ENCODE data around the gene HSD3B1. TPM values are rescaled to one million over a fixed set of nuclear protein-coding genes. Genes with fewer than 3 reads are reported as not detected.
"Not testable (repeated sequence)": the region's sequence is repeated elsewhere in the genome, so short reads cannot be mapped to it uniquely, and the experiment has no call there.

Gene HSD3B1
- polyA plus RNA-seq, 1 donor: not detected

DNA sequence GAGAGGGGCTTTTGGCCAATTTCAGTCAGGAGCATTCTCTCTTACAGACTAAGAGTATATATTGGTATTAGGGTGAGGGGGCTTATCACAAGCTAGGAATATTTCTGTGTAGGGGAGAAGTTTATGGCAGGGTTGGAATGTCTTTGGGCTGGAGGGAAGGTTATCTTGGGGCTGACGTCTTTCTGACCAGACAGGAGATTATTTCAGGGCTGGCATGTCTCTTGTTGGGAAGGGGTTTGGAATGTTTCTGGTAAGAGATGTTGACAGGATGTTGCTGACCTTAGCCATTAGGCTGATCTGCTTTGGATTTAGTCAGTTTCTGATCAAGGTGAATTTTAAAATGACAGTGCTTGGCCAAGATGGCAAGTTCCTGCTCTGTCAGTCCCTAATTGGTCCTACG, 17.8 kb upstream of the HSD3B1 start:
- Histone ChIP-seq H3K4me3 (ENCODE audit: low read length) (no peak overlapping the region), H3K36me3 (ENCODE audit: control insufficient read depth, insufficient read depth, low read length) (no peaks in the 10 kb centered on the region), H3K27me3 (ENCODE audit: control insufficient read depth, insufficient read depth, low read length) (no peaks in the 10 kb centered on the region), H3K27ac (ENCODE audit: low read length) (no peak overlapping the region), H3K4me1 (ENCODE audit: control insufficient read depth, insufficient read depth, low read length) (peaks cover 7% of the 10 kb centered on the region), H3K9me3 (ENCODE audit: control insufficient read depth, low read depth, low read length) (no peaks in the 10 kb centered on the region)
- WGBS (ENCODE audit: insufficient coverage, low lambda C conversion rate): no CpG with 5 or more reads among the region's 2 CpGs
- DNase-seq: no peak

DNA sequence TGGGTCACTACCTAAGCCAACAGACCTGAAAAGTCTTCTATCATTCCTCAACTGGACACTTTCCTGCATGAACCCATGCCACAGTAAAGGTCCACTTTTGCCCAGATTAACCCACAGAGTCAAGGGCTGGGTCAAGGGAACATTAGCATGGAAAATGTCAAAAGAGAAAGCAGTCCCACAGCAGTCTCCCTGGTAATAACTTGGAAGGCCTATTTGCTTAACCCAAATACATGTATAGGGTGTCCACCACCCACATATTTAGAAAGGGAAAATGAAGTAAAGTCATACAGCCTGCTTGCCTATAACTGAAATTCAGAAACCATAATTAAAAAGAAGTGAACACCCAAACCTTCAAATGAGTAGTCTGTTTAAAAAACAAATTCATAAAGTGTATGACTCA, 16.1 kb upstream of the HSD3B1 start:
- Histone ChIP-seq H3K27me3 (ENCODE audit: control insufficient read depth, insufficient read depth, low read length) (no peaks in the 10 kb centered on the region), H3K9me3 (ENCODE audit: control insufficient read depth, low read depth, low read length) (no peaks in the 10 kb centered on the region), H3K4me3 (ENCODE audit: low read length) (no peak overlapping the region), H3K27ac (ENCODE audit: low read length) (no peak overlapping the region), H3K36me3 (ENCODE audit: control insufficient read depth, insufficient read depth, low read length) (no peaks in the 10 kb centered on the region), H3K4me1 (ENCODE audit: control insufficient read depth, insufficient read depth, low read length) (no peaks in the 10 kb centered on the region)
- no peak for DNase-seq

DNA sequence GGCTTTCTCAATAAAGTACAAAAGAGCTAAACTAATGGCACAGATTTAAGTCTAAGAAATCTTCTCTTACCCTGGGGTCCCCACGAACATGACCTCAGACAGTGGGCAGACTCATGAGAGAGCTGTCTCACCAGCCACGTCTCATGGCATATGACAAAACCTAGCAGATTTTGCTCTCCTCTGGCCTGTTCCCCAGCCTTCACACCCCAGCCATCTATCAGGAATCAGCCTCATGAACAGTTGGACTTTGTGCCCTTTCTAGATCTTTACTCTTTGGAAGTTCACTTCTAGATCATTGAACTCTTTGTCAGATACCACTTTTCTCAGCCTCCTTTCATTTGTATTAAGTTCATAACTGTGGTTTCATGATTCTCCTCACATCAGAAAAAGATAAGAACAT, 14.2 kb upstream of the HSD3B1 start:
- H3K27me3 ChIP-seq (ENCODE audit: control insufficient read depth, insufficient read depth, low read length): no peaks in the 10 kb centered on the region
- H3K4me1 ChIP-seq (ENCODE audit: control insufficient read depth, insufficient read depth, low read length): no peaks in the 10 kb centered on the region
- peak; percentile 19 to 29 for DNase-seq
- no peak overlapping the region for H3K4me3 ChIP-seq (ENCODE audit: low read length)
- no peaks in the 10 kb centered on the region for H3K9me3 ChIP-seq (ENCODE audit: control insufficient read depth, low read depth, low read length)
- no CpG with 5 or more reads among the region's 2 CpGs for WGBS (ENCODE audit: insufficient coverage, low lambda C conversion rate)
- H3K36me3 ChIP-seq (ENCODE audit: control insufficient read depth, insufficient read depth, low read length): no peaks in the 10 kb centered on the region
- peak overlapping the region; percentile 30 for H3K27ac ChIP-seq (ENCODE audit: low read length)

DNA sequence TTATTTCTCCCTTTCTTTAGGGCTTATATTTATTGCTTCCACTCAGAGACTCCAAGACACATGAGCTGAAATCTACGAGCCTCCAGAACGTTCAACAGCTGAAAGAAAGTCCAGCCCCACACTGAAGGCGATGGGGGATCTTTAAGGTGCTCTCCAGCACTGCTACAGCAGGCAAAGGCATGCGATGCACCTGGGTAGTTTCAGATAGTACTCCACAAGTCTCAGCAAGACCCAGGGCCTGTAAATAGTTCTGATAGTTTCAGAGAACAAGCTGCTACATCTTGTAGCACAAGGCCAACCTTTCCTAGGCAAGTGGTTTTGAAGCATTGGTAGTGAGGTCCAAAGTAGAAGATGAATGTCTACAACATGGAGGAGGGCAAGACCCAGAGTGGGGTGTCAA, 2.2 kb upstream of the HSD3B1 start:
- H3K9me3 ChIP-seq (ENCODE audit: control insufficient read depth, low read depth, low read length): no peaks in the 10 kb centered on the region
- no peaks in the 10 kb centered on the region for H3K36me3 ChIP-seq (ENCODE audit: control insufficient read depth, insufficient read depth, low read length)
- no peak for DNase-seq
- H3K4me3 ChIP-seq (ENCODE audit: low read length): no peak overlapping the region
- no peaks in the 10 kb centered on the region for H3K4me1 ChIP-seq (ENCODE audit: control insufficient read depth, insufficient read depth, low read length)
- no peak overlapping the region for H3K27ac ChIP-seq (ENCODE audit: low read length)
- H3K27me3 ChIP-seq (ENCODE audit: control insufficient read depth, insufficient read depth, low read length): no peaks in the 10 kb centered on the region
- WGBS (ENCODE audit: insufficient coverage, low lambda C conversion rate): no CpG with 5 or more reads among the region's 4 CpGs

DNA sequence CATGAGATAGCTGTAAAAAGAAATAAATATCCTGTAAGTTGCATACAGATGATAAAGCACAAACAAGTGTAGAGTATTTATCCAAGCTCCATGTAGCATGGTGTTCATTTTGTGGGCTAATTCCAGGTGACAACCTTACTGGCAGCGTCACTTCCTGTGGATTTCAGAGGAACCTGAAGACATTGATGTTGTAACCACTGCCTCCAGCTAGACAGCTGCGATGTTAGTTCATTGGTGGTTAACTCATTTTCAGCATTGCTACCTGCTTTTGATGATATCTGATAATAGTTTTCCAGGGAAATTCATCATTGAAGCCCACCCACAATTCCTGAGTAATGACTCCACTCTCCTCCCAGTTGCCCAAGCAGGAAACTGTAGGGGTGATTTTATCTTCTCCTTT, 3.0 kb downstream of the HSD3B1 start:
- Histone ChIP-seq H3K4me3 (ENCODE audit: low read length) (no peak overlapping the region), H3K27ac (ENCODE audit: low read length) (no peak overlapping the region), H3K36me3 (ENCODE audit: control insufficient read depth, insufficient read depth, low read length) (no peaks in the 10 kb centered on the region), H3K27me3 (ENCODE audit: control insufficient read depth, insufficient read depth, low read length) (no peaks in the 10 kb centered on the region), H3K4me1 (ENCODE audit: control insufficient read depth, insufficient read depth, low read length) (no peaks in the 10 kb centered on the region), H3K9me3 (ENCODE audit: control insufficient read depth, low read depth, low read length) (no peaks in the 10 kb centered on the region)
- no CpG with 5 or more reads among the region's 2 CpGs for WGBS (ENCODE audit: insufficient coverage, low lambda C conversion rate)
- no peak for DNase-seq

DNA sequence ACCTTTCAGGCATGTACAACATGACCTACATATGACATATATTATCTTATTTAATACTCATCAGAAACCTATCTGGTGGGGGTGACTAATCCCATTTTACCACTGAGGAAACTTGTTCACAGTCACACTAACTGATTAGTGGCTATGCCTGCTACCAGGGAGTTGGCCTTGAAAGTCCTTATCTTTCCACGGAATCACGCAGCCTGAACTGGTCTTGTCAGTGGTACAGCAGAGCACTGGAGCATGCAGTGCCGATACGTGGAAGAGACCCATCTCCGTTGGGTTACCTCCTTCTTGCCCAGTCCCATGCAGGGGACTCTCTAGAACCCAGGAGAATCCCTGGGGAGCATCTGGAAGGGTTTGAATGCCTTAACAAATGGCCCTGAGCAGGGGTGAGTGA, 8.2 kb downstream of the HSD3B1 start:
- H3K4me3 ChIP-seq (ENCODE audit: low read length): no peak overlapping the region
- H3K36me3 ChIP-seq (ENCODE audit: control insufficient read depth, insufficient read depth, low read length): no peaks in the 10 kb centered on the region
- H3K27ac ChIP-seq (ENCODE audit: low read length): no peak overlapping the region
- DNase-seq: no peak
- H3K9me3 ChIP-seq (ENCODE audit: control insufficient read depth, low read depth, low read length): no peaks in the 10 kb centered on the region
- no peaks in the 10 kb centered on the region for H3K27me3 ChIP-seq (ENCODE audit: control insufficient read depth, insufficient read depth, low read length)
- no CpG with 5 or more reads among the region's 5 CpGs for WGBS (ENCODE audit: insufficient coverage, low lambda C conversion rate)
- H3K4me1 ChIP-seq (ENCODE audit: control insufficient read depth, insufficient read depth, low read length): no peaks in the 10 kb centered on the region

DNA sequence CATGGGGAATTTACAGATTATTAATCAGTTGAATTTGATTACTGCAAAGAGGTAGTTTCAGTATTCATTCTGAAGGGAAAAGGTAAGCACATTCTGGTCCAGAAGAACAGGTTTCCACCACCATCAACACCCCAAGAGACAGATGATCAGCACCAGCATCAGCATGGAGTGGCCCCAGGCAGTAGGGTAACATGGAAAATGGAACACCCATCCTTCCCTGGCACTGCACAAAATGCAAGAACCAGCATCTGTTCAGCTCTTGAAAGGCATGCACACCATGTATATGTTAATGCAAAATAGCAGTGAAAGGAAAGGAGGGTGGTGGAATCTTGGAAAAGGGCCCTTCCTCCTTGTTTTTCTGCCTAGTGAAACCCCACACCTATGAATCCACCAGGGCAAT, 9.2 kb downstream of the HSD3B1 start:
- Histone ChIP-seq H3K36me3 (ENCODE audit: control insufficient read depth, insufficient read depth, low read length) (no peaks in the 10 kb centered on the region), H3K4me1 (ENCODE audit: control insufficient read depth, insufficient read depth, low read length) (no peaks in the 10 kb centered on the region), H3K4me3 (ENCODE audit: low read length) (no peak overlapping the region), H3K27ac (ENCODE audit: low read length) (no peak overlapping the region), H3K9me3 (ENCODE audit: control insufficient read depth, low read depth, low read length) (no peaks in the 10 kb centered on the region), H3K27me3 (ENCODE audit: control insufficient read depth, insufficient read depth, low read length) (no peaks in the 10 kb centered on the region)
- no peak for DNase-seq

DNA sequence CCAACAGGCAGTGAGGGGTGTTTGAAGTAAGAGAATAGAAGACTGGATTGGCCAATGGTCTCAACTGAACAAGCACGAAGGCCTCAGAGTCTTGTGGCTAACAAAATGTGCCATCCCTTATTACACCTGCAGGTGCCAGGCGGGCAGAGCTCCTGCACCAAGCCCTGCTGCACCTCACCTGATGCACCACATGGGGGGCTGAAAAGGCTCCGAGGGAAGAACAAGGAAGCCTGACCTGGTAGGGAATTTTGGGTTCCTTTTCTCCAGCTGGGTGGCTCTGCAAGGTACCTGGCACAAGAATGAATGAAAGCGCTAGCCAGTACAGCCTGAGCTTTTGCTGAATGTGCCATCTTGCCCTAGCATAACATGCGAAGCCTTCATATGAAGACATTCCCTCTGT, 9.7 kb downstream of the HSD3B1 start:
- Histone ChIP-seq H3K4me1 (ENCODE audit: control insufficient read depth, insufficient read depth, low read length) (no peaks in the 10 kb centered on the region), H3K27ac (ENCODE audit: low read length) (no peak overlapping the region), H3K4me3 (ENCODE audit: low read length) (no peak overlapping the region), H3K36me3 (ENCODE audit: control insufficient read depth, insufficient read depth, low read length) (no peaks in the 10 kb centered on the region), H3K27me3 (ENCODE audit: control insufficient read depth, insufficient read depth, low read length) (no peaks in the 10 kb centered on the region), H3K9me3 (ENCODE audit: control insufficient read depth, low read depth, low read length) (no peaks in the 10 kb centered on the region)
- no CpG with 5 or more reads among the region's 5 CpGs for WGBS (ENCODE audit: insufficient coverage, low lambda C conversion rate)
- DNase-seq: no peak

DNA sequence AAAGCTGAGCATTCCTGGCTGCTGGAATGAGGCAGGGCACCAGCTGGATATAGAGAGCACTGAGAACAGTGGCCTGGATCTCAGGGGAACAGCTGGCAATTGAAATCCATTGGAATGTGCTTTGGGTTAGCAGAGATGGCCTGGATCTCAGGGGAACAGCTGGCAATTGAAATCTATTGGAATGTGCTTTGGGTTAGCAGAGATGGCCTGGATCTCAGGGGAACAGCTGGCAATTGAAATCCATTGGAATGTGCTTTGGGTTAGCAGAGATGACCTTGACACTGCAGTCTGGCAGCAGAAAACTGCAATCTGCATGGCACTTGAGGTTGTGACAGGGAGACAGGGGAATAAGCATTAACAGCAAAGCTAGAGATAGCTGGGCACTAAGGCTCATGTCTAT, 10.7 kb downstream of the HSD3B1 start:
- not testable (repeated sequence) for H3K4me1 ChIP-seq (ENCODE audit: control insufficient read depth, insufficient read depth, low read length); H3K4me3 ChIP-seq (ENCODE audit: low read length); H3K9me3 ChIP-seq (ENCODE audit: control insufficient read depth, low read depth, low read length); H3K27me3 ChIP-seq (ENCODE audit: control insufficient read depth, insufficient read depth, low read length); H3K36me3 ChIP-seq (ENCODE audit: control insufficient read depth, insufficient read depth, low read length); DNase-seq; H3K27ac ChIP-seq (ENCODE audit: low read length)

DNA sequence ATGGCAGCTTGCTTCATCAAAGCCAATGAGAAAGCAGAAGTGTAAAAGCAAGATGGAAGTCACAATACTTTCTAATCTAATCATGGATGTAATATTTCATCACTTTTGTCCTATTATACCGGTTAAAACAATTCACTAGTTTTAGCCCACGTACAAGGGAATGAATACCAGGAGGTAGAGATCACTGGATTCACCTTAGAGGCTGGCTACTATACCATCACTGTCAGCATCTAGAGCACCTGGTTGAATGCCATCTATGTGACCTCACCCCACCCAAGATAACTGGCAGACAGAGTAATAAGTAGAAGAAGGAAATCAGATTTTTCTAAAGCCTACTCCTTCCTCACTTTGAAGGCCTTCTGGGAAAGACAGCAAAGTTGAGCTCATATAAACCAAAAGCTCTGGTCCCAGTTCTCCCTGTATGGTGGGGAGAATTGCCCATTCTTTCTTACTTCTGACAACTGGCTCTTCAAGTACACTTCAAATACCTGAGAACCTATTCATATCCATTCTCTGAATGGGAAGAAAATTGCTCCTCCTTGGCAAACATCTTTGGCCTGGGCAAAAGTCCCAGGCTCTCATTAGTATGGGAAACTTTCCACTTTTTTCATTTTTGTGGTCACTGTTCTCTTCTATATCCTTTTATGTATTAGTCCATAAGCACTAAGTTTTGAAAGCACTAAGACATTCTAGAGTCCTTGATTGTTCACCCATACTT, 24.8 kb downstream of the HSD3B1 start:
- Histone ChIP-seq H3K36me3 (ENCODE audit: control insufficient read depth, insufficient read depth, low read length) (no peaks in the 10 kb centered on the region), H3K4me3 (ENCODE audit: low read length) (no peak overlapping the region), H3K9me3 (ENCODE audit: control insufficient read depth, low read depth, low read length) (no peaks in the 10 kb centered on the region), H3K27ac (ENCODE audit: low read length) (no peak overlapping the region), H3K4me1 (ENCODE audit: control insufficient read depth, insufficient read depth, low read length) (no peaks in the 10 kb centered on the region), H3K27me3 (ENCODE audit: control insufficient read depth, insufficient read depth, low read length) (no peaks in the 10 kb centered on the region)
- WGBS (ENCODE audit: insufficient coverage, low lambda C conversion rate): 100% methylated on average over 1 of the region's 2 CpGs
- DNase-seq: no peak

DNA sequence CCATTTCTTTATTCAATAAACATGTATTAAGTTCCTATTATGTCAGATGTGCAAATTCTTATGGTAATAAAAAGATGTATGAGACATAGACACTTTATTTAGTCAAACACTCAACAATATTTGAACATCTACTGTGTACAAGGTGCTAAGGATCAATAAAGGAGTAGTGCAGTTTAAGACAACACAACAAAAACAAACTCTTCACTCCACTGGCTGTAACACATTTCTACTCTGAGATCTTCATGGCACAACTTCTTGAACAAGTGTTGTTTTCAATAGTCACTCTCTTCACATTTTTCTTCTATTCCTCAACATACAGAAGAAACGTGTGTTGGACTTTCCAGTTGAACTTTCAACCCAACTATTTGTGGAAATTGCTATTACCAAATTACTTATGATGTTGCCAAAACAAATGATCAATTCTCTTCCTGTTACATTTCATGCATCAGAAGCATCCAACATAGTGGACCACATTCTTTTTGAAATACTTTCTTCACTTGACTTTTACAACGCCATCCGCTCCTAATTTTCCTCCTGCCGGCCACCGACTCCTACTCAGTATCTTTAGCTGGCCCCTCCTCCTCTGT, 25.4 kb downstream of the HSD3B1 start:
- H3K9me3 ChIP-seq (ENCODE audit: control insufficient read depth, low read depth, low read length): no peaks in the 10 kb centered on the region
- H3K4me1 ChIP-seq (ENCODE audit: control insufficient read depth, insufficient read depth, low read length): no peaks in the 10 kb centered on the region
- no peak overlapping the region for H3K4me3 ChIP-seq (ENCODE audit: low read length)
- 85% methylated on average over 4 of the region's 5 CpGs for WGBS (ENCODE audit: insufficient coverage, low lambda C conversion rate)
- H3K27ac ChIP-seq (ENCODE audit: low read length): no peak overlapping the region
- H3K27me3 ChIP-seq (ENCODE audit: control insufficient read depth, insufficient read depth, low read length): no peaks in the 10 kb centered on the region
- no peak for DNase-seq
- no peaks in the 10 kb centered on the region for H3K36me3 ChIP-seq (ENCODE audit: control insufficient read depth, insufficient read depth, low read length)
